ENCODE measurements around the gene LTF.

Gene LTF

DNA sequence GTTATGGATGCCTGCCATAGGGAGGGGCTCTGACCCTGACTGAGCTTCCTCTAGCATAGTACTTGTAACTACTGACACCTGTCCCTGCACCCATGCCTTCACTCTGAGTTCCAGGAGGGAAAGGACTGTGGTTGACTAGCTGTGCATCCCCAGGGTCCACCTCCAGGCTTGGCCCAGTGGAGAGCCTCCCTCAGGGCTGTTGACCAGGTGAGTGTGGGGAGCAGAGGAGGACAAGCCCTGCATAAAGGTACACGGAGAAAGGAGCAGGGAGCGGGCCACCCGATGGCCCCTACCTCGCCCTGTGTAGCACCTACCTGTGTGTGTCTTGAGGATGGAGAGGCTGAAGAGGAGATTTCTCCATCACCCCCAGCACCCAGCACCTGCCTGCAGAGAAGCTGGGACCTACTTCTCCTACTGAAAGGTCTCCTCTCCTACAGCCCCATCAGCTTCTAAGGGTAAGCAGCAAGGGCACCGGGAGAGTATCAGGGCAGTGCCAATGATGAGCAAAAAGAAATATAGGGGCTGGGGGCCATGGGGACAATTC is 6.7 kb upstream of the LTF start:
- Histone ChIP-seq H3K27ac (ENCODE audit: extremely low read depth, low read depth, low read length) (no peak overlapping the region), H3K9me3 (ENCODE audit: control insufficient read depth, insufficient read depth, low read depth, low read length) (no peaks in the 10 kb centered on the region), H3K36me3 (ENCODE audit: control insufficient read depth in 2 of 2, insufficient read depth in 1 of 2, low read length in 2 of 2) (no peaks in the 10 kb centered on the region), H3K4me1 (ENCODE audit: control insufficient read depth, insufficient read depth, low read length) (no peaks in the 10 kb centered on the region), H3K4me3 (ENCODE audit: low read depth, low read length) (no peak overlapping the region)
- TF ChIP-seq ZNF221 (tag by site-specific recombination; IDR thresholded peaks at IDR 0.05; ENCODE audit: borderline replicate concordance) (no peak), HOXA7 (CRISPR knock-in tag; IDR thresholded peaks at IDR 0.05; ENCODE audit: borderline replicate concordance) (no peak)
- TF ChIP-seq, protein P1, sequence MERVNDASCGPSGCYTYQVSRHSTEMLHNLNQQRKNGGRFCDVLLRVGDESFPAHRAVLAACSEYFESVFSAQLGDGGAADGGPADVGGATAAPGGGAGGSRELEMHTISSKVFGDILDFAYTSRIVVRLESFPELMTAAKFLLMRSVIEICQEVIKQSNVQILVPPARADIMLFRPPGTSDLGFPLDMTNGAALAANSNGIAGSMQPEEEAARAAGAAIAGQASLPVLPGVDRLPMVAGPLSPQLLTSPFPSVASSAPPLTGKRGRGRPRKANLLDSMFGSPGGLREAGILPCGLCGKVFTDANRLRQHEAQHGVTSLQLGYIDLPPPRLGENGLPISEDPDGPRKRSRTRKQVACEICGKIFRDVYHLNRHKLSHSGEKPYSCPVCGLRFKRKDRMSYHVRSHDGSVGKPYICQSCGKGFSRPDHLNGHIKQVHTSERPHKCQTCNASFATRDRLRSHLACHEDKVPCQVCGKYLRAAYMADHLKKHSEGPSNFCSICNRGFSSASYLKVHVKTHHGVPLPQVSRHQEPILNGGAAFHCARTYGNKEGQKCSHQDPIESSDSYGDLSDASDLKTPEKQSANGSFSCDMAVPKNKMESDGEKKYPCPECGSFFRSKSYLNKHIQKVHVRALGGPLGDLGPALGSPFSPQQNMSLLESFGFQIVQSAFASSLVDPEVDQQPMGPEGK (tag by site-specific recombination; IDR thresholded peaks at IDR 0.05), result no peak
- ChIA-PET POLR2A (no interaction called here), CTCF (interaction anchor here (0.9 kb wide), 1 partner anchor 22 kb away, joined by 4 read pairs; no protein-coding TSS in a partner anchor)

DNA sequence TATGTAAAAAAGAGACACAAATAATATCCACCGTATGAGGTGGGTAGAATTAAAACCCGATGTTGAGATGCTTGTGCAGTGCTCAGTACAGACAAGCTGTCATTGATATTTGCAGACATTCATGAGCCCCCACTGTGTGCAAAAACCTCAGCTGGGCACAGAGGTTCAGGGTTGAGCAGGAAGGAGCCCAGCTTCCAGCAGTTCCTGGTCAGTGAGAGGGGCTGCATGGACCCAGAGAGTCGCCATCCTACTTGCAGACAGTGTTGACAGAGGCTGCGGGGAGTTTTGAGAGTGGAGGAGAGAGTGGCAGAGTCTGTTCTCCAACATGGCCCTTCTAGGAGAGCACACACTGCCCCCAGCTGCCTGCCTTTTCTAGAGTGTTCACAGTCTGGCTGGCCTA is 6.1 kb upstream of the LTF start:
- Histone ChIP-seq H3K9me3 (ENCODE audit: control insufficient read depth, insufficient read depth, low read depth, low read length) (no peaks in the 10 kb centered on the region), H3K36me3 (ENCODE audit: control insufficient read depth in 2 of 2, insufficient read depth in 1 of 2, low read length in 2 of 2) (no peaks in the 10 kb centered on the region), H3K4me1 (ENCODE audit: control insufficient read depth, insufficient read depth, low read length) (no peaks in the 10 kb centered on the region), H3K27ac (ENCODE audit: extremely low read depth, low read depth, low read length) (no peak overlapping the region), H3K4me3 (ENCODE audit: low read depth, low read length) (no peak overlapping the region)
- TF ChIP-seq ZBTB20 (tag by site-specific recombination; IDR thresholded peaks at IDR 0.05) (no peak), ZNF354C (tag by site-specific recombination; IDR thresholded peaks at IDR 0.05; ENCODE audit: borderline replicate concordance, low read depth) (no peak), ZNF548 (tag by site-specific recombination; IDR thresholded peaks at IDR 0.05) (no peak), ZNF670 (tag by site-specific recombination; IDR thresholded peaks at IDR 0.05; ENCODE audit: low read depth) (no peak), ZNF792 (tag by site-specific recombination; IDR thresholded peaks at IDR 0.05) (no peak), RBAK (tag by site-specific recombination; IDR thresholded peaks at IDR 0.05) (no peak), ZNF112 (tag by site-specific recombination; IDR thresholded peaks at IDR 0.05) (no peak), ZNF664 (tag by site-specific recombination; IDR thresholded peaks at IDR 0.05) (no peak), KLF8 (tag by site-specific recombination; IDR thresholded peaks at IDR 0.05) (no peak), ZNF221 (tag by site-specific recombination; IDR thresholded peaks at IDR 0.05; ENCODE audit: borderline replicate concordance) (no peak)
- TF ChIP-seq, protein P2, sequence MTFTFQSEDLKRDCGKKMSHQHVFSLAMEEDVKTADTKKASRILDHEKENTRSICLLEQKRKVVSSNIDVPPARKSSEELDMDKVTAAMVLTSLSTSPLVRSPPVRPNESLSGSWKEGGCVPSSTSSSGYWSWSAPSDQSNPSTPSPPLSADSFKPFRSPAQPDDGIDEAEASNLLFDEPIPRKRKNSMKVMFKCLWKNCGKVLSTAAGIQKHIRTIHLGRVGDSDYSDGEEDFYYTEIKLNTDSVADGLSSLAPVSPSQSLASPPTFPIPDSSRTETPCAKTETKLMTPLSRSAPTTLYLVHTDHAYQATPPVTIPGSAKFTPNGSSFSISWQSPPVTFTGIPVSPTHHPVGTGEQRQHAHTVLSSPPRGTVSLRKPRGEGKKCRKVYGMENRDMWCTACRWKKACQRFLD (tag by site-specific recombination; IDR thresholded peaks at IDR 0.05), result no peak
- TF ChIP-seq, protein P3, sequence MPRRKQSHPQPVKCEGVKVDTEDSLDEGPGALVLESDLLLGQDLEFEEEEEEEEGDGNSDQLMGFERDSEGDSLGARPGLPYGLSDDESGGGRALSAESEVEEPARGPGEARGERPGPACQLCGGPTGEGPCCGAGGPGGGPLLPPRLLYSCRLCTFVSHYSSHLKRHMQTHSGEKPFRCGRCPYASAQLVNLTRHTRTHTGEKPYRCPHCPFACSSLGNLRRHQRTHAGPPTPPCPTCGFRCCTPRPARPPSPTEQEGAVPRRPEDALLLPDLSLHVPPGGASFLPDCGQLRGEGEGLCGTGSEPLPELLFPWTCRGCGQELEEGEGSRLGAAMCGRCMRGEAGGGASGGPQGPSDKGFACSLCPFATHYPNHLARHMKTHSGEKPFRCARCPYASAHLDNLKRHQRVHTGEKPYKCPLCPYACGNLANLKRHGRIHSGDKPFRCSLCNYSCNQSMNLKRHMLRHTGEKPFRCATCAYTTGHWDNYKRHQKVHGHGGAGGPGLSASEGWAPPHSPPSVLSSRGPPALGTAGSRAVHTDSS (tag by site-specific recombination; IDR thresholded peaks at IDR 0.05), result no peak
- ChIA-PET CTCF (no interaction called here), POLR2A (no interaction called here)

DNA sequence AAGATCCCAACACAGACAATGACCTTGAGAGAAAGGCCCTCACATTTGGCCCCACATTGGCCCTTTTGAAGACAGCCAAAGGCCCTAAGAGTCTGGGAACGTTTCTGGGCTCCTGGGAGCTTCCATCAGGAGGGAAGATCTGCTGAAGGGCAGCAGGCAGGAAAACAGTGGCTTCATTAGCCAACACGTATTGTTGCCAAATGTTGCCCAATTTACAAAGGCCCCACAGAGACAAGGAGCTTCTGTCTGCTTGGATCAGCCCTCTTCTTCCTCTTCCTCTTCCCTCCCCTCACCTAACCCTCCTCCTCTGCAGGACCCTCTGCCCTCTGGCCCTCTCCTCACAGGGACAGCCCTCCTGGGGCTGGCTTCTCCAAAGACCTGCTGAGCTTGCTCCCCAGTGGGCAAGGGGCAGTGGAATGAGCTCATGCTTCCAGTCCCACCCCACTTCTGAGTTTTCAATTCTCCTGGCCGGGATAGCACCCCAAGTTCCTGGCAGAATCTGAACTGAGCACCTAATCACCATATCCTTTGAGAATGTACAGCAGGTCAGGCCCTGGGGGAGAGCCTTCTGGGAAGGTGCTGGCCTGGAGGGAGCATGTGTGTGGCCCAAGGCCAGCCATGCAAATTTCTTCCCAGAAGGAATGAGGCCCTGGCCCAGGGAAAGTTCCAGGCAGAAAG is 5.1 kb upstream of the LTF start:
- Histone ChIP-seq H3K9me3 (ENCODE audit: control insufficient read depth, insufficient read depth, low read depth, low read length) (no peaks in the 10 kb centered on the region), H3K27ac (ENCODE audit: extremely low read depth, low read depth, low read length) (no peak overlapping the region), H3K4me1 (ENCODE audit: control insufficient read depth, insufficient read depth, low read length) (no peaks in the 10 kb centered on the region), H3K36me3 (ENCODE audit: control insufficient read depth in 2 of 2, insufficient read depth in 1 of 2, low read length in 2 of 2) (no peaks in the 10 kb centered on the region), H3K4me3 (ENCODE audit: low read depth, low read length) (no peak overlapping the region)
- CTCF ChIA-PET, result interaction anchor here (0.7 to 1.6 kb wide), 2 partner anchors 20 to 465 kb away, joined by 3 to 6 read pairs; no protein-coding TSS in a partner anchor
- TF ChIP-seq ZBTB48 (tag by site-specific recombination; IDR thresholded peaks at IDR 0.05), result no peak
- peak; percentile 56; the same call in 1 of the 2 replicates for TF ChIP-seq ZIC2 (tag by site-specific recombination; IDR thresholded peaks at IDR 0.05)
- POLR2A ChIA-PET, result no interaction called here
